CD4-positive, alpha-beta T cell (primary cell): ENCODE measurements around the gene DMKN. TPM values are rescaled to one million over a fixed set of nuclear protein-coding genes. Genes with fewer than 3 reads are reported as not detected.

Experiments used
- ATAC-seq: fragments of 200-7000 bp; cut with Tn5 transposase; one replicate; pipeline ENCODE4 v1.10.0; 2022; ENCODE audit warnings: mild to moderate bottlenecking; ENCODE audit not compliant: poor library complexity
- CTCF ChIA-PET: fragments of 350-600 bp; sonication (Branson Sonifier 250); formaldehyde crosslinking; loops from one replicate; lab custom pipeline; 2021; ENCODE audit warnings: antibody characterized with exemption, inconsistent platforms; lab: Charles Lee
- POLR2A ChIA-PET: fragments of 350-600 bp; sonication (Branson Sonifier 250); formaldehyde crosslinking; loops from one replicate; lab custom pipeline; 2021; ENCODE audit warnings: antibody characterized with exemption, inconsistent platforms; lab: Charles Lee
- DNase-seq, 14 experiments: peaks; one replicate each; pipeline ENCODE4 v3.0.0-alpha.2; 2013 to 2020; ENCODE audit warnings: mixed read lengths in 2 of 14
- H3K27ac ChIP-seq, 2 donors: one replicate each; pipeline versions ENCODE4 v1.5.1 to v1.7.0; 2013; ENCODE audit warnings: low read length in 2 of 2, low read depth in 1 of 2, mild to moderate bottlenecking in 1 of 2
- H3K27me3 ChIP-seq, 2 experiments: 1 replicate in 1 of 2; 2 replicates in 1 of 2; pipeline versions ENCODE4 v1.6.1 to v1.7.0; 2013; ENCODE audit warnings: low read length in 2 of 2, control low read depth in 1 of 2, mild to moderate bottlenecking in 1 of 2, moderate library complexity in 1 of 2; ENCODE audit not compliant: insufficient read depth in 2 of 2, control insufficient read depth in 1 of 2
- H3K36me3 ChIP-seq: one replicate; pipeline ENCODE4 v1.6.1; 2013; ENCODE audit warnings: low read length, control low read depth; ENCODE audit not compliant: insufficient read depth
- H3K4me1 ChIP-seq: one replicate; pipeline ENCODE4 v1.6.1; 2013; ENCODE audit warnings: low read length, control low read depth; ENCODE audit not compliant: insufficient read depth
- H3K4me3 ChIP-seq: one replicate; pipeline ENCODE4 v1.5.1; 2013; ENCODE audit warnings: mild to moderate bottlenecking, low read length, moderate library complexity
- H3K9me3 ChIP-seq, 2 experiments: 1 replicate in 1 of 2; 2 replicates in 1 of 2; pipeline versions ENCODE4 v1.6.1 to v1.7.0; 2013; ENCODE audit warnings: low read length in 2 of 2, mild to moderate bottlenecking in 2 of 2, control low read depth in 1 of 2, moderate library complexity in 1 of 2; ENCODE audit not compliant: control insufficient read depth in 1 of 2, insufficient read depth in 1 of 2
- H3K27ac Mint-ChIP-seq: one replicate; pipeline ENCODE4 v1.8.0; 2020; ENCODE audit warnings: mixed read lengths
- H3K27me3 Mint-ChIP-seq: one replicate; pipeline ENCODE4 v1.8.0; 2021; ENCODE audit warnings: mixed read lengths
- H3K36me3 Mint-ChIP-seq: one replicate; pipeline ENCODE4 v1.8.0; 2021; ENCODE audit warnings: low read depth, mixed read lengths
- H3K4me1 Mint-ChIP-seq: one replicate; pipeline ENCODE4 v1.8.0; 2021; ENCODE audit warnings: low read depth, mixed read lengths
- H3K4me3 Mint-ChIP-seq: one replicate; pipeline ENCODE4 v1.8.0; 2020; ENCODE audit warnings: mild to moderate bottlenecking, mixed read lengths
- H3K9me3 Mint-ChIP-seq: one replicate; pipeline ENCODE4 v1.8.0; 2020; ENCODE audit warnings: mixed read lengths
- intact Hi-C, 2 experiments: fragments of 100-400 bp; cut with DNase I in 1 of 2; cut with micrococcal nuclease in 1 of 2; formaldehyde crosslinking; loops; one replicate each; pipeline versions ENCODE4 v1.15.1 to v1.9.0; 2023 to 2025; cut with DNase I, micrococcal nuclease
- total RNA-seq, 174 experiments: library from RNA in 2 of 174; stranded (reverse) in 2 of 174; gene quantifications; one replicate each; pipeline ENCODE4 v1.2.3 and lab custom pipeline; 2021 to 2026
- TF ChIP-seq, protein P1 (sequence below): fragments of 200-600 bp; IDR thresholded peaks from one replicate; pipeline ENCODE4 v1.8.0; 2022; ENCODE audit warnings: antibody characterized with exemption, mild to moderate bottlenecking

DMKN gene
- total RNA-seq, 2 experiments from 2014 or later = not detected

DNA sequence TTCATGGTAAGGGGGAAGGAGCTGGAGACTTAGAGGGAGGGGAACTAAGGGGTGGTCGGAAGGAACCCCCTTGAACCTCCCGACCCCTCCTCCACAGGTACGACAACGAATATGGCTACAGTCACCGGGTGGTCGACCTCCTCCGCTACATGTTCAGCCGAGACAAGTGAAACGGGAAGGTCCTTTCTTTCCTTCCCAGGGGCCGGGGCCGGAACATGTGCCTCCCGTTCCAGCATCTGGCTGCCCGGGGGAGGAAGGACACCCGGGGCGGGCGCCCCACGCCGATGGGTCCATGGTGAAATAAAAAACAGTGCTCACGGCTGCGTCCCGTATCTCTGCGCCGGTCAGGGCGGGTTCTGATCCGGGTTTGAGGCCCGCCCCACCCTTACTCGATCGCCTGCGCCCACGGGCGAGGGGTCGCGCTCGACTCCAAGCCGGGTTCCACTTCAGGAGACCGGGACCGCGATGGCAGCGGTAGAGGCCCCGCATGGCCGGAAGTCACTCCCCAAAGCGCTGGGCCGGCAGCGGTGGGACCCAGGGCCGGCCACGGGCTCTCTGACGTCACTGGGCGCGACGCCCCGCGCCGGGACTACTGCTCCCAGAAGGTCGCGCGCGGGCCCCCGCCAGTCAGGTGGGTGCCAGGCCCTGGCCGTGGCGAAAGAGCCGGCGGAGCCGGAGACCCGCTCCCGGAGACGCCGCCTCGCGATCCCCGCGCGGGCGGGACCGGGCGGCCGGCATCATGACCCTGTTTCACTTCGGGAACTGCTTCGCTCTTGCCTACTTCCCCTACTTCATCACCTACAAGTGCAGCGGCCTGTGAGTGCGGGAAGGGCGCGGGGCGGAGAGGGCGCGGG is 31.8 kb upstream of the DMKN start, which contains the start of gene TMEM147:
Gene TMEM147 (plus strand): TSS at position 626 of the 854 bp plus-strand sequence. CDS start 114 bp downstream, at position 740.
- Histone ChIP-seq H3K27ac (peak within 1 kb of the TSS; percentile 64 to 90), H3K4me3 (peak within 1 kb of the TSS; percentile 93), H3K4me1 (peaks cover 40% of the 10 kb centered on the region), H3K36me3 (peaks cover 8% of the 10 kb centered on the region), H3K9me3 (no peaks in the 10 kb centered on the region), H3K27me3 (no peaks in the 10 kb centered on the region)
- peaks cover 36% of the 10 kb centered on the region for H3K4me1 Mint-ChIP-seq
- DNase-seq (peak; percentile 45 to 86 (median 73)), ATAC-seq (peak; percentile 85)
- H3K9me3 Mint-ChIP-seq = no peaks in the 10 kb centered on the region
- peaks cover 14% of the 10 kb centered on the region for H3K36me3 Mint-ChIP-seq
- peak within 1 kb of the TSS; percentile 94 for H3K4me3 Mint-ChIP-seq
- POLR2A ChIA-PET = interaction anchor here (0.6 kb wide), 1 partner anchor 197 kb away, joined by 3 read pairs; the partner anchor contains the start of gene IGFLR1
- TF ChIP-seq, protein P1, sequence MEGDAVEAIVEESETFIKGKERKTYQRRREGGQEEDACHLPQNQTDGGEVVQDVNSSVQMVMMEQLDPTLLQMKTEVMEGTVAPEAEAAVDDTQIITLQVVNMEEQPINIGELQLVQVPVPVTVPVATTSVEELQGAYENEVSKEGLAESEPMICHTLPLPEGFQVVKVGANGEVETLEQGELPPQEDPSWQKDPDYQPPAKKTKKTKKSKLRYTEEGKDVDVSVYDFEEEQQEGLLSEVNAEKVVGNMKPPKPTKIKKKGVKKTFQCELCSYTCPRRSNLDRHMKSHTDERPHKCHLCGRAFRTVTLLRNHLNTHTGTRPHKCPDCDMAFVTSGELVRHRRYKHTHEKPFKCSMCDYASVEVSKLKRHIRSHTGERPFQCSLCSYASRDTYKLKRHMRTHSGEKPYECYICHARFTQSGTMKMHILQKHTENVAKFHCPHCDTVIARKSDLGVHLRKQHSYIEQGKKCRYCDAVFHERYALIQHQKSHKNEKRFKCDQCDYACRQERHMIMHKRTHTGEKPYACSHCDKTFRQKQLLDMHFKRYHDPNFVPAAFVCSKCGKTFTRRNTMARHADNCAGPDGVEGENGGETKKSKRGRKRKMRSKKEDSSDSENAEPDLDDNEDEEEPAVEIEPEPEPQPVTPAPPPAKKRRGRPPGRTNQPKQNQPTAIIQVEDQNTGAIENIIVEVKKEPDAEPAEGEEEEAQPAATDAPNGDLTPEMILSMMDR = no peak
- peak within 1 kb of the TSS; percentile 93 for H3K27ac Mint-ChIP-seq
- H3K27me3 Mint-ChIP-seq = no peaks in the 10 kb centered on the region
- CTCF ChIA-PET = interaction anchor here (0.6 kb wide), 1 partner anchor 40 kb away, joined by 3 read pairs; no protein-coding TSS in a partner anchor
- intact Hi-C loops = loop anchor here (1.0 to 5.0 kb wide), 4 partner anchors 47 to 102 kb away; partner anchors contain the start of genes COX6B1 (in 1 of the 2) and RBM42 (in 1 of the 2)

GRCh38 chr19:35544110-35544802 is 30.8 kb upstream of the DMKN start:
- peaks cover 7% of the 10 kb centered on the region for H3K36me3 ChIP-seq
- no peaks in the 10 kb centered on the region for H3K9me3 ChIP-seq
- H3K9me3 Mint-ChIP-seq = no peaks in the 10 kb centered on the region
- ChIA-PET POLR2A (interaction anchor here (0.6 kb wide), 1 partner anchor 198 kb away, joined by 3 read pairs; the partner anchor contains the start of gene IGFLR1), CTCF (interaction anchor here (0.6 kb wide), 1 partner anchor 39 kb away, joined by 3 read pairs; no protein-coding TSS in a partner anchor)
- peaks cover 34% of the 10 kb centered on the region for H3K4me1 Mint-ChIP-seq
- peak overlapping the region; percentile 94 for H3K4me3 Mint-ChIP-seq
- H3K27ac ChIP-seq = peak overlapping the region; percentile 10 to 90
- H3K4me3 ChIP-seq = peak overlapping the region; percentile 93
- intact Hi-C loops = no loop called here
- no peaks in the 10 kb centered on the region for H3K27me3 Mint-ChIP-seq
- no peaks in the 10 kb centered on the region for H3K27me3 ChIP-seq
- ATAC-seq (no peak), DNase-seq (no peak)
- H3K36me3 Mint-ChIP-seq = peaks cover 12% of the 10 kb centered on the region
- peaks cover 38% of the 10 kb centered on the region for H3K4me1 ChIP-seq
- TF ChIP-seq, protein P1 = no peak
- peak overlapping the region; percentile 93 for H3K27ac Mint-ChIP-seq
